B cell (primary cell): ENCODE measurements around the gene ADGRL4. TPM values are rescaled to one million over a fixed set of nuclear protein-coding genes. Genes with fewer than 3 reads are reported as not detected.

ENCODE experiments used
- ATAC-seq: fragments of 200-7000 bp; cut with Tn5 transposase; one replicate; pipeline ENCODE4 v1.10.0; 2021; ENCODE audit warnings: low read depth, mild to moderate bottlenecking, moderate number of reproducible peaks, moderate library complexity
- CTCF ChIA-PET: fragments of 350-600 bp; sonication (Branson Sonifier 250); formaldehyde crosslinking; loops from one replicate; lab custom pipeline; 2021; ENCODE audit warnings: antibody characterized with exemption, inconsistent platforms; lab: Charles Lee
- POLR2A ChIA-PET: fragments of 350-600 bp; sonication (Branson Sonifier 250); formaldehyde crosslinking; loops from one replicate; lab custom pipeline; 2021; ENCODE audit warnings: antibody characterized with exemption; lab: Charles Lee
- DNase-seq: peaks from one replicate; pipeline ENCODE4 v3.0.0; 2013
- H2AFZ ChIP-seq: 2 replicates; pipeline ENCODE4 v1.6.1; 2012; ENCODE audit warnings: mild to moderate bottlenecking, low read depth, low read length; ENCODE audit not compliant: insufficient read depth, poor library complexity, severe bottlenecking
- H3K27ac ChIP-seq, 2 donors: 1 replicate in 1 of 2; 2 replicates in 1 of 2; pipeline ENCODE4 v1.5.1; 2012 to 2013; ENCODE audit warnings: low read length in 2 of 2, mild to moderate bottlenecking in 2 of 2, moderate library complexity in 1 of 2
- H3K27me3 ChIP-seq, 4 experiments: fragments of 200-600 bp in 1 of 4; sonication (generic) in 1 of 4; replicated peaks in 1 of 4; 1 replicate in 2 of 4; 2 replicates in 2 of 4; pipeline versions ENCODE4 v1.6.1 to v1.7.0; 2013 to 2016; ENCODE audit warnings: low read length in 3 of 4, mild to moderate bottlenecking in 2 of 4, mixed read lengths in 1 of 4, moderate library complexity in 1 of 4; ENCODE audit not compliant: insufficient read depth in 4 of 4, control insufficient read depth in 3 of 4; ENCODE audit errors: control extremely low read depth in 1 of 4
- H3K36me3 ChIP-seq, 2 experiments: replicated peaks in 1 of 2; 1 replicate in 1 of 2; 2 replicates in 1 of 2; pipeline versions ENCODE4 v1.6.1 to v1.7.1; 2013; ENCODE audit warnings: low read length in 1 of 2; ENCODE audit not compliant: insufficient read depth in 2 of 2, control insufficient read depth in 1 of 2; ENCODE audit errors: control extremely low read depth in 1 of 2, extremely low read depth in 1 of 2
- H3K4me1 ChIP-seq, 2 donors: fragments of 200-600 bp in 1 of 2; sonication (generic) in 1 of 2; 1 replicate in 1 of 2; 2 replicates in 1 of 2; pipeline versions ENCODE4 v1.5.1 to v1.6.1; 2013 to 2017; ENCODE audit warnings: low read length in 2 of 2; ENCODE audit not compliant: control insufficient read depth in 2 of 2, insufficient read depth in 2 of 2
- H3K4me2 ChIP-seq: replicated peaks from 2 replicates; pipeline ENCODE3; 2012; ENCODE audit warnings: mild to moderate bottlenecking, low read depth, low read length; ENCODE audit not compliant: poor library complexity, severe bottlenecking
- H3K4me3 ChIP-seq, 5 experiments: fragments of 200-600 bp in 1 of 5; sonication (generic) in 1 of 5; 1 replicate in 3 of 5; 2 replicates in 2 of 5; pipeline versions ENCODE4 v1.5.1 to v1.7.0; 2011 to 2016; ENCODE audit warnings: low read length in 4 of 5, mild to moderate bottlenecking in 4 of 5, low read depth in 2 of 5, control low read depth in 1 of 5, moderate library complexity in 1 of 5; ENCODE audit not compliant: insufficient read depth in 1 of 5; ENCODE audit errors: control extremely low read depth in 1 of 5, extremely low read depth in 1 of 5
- H3K79me2 ChIP-seq: fragments of 200-600 bp; sonication (generic); one replicate; pipeline ENCODE4 v1.6.0; 2016; ENCODE audit warnings: low read length; ENCODE audit not compliant: control insufficient read depth, insufficient read depth
- H3K9ac ChIP-seq: fragments of 200-600 bp; sonication (generic); 2 replicates; pipeline ENCODE4 v1.6.1; 2017; ENCODE audit warnings: mild to moderate bottlenecking, low read length, moderate library complexity
- H3K9me3 ChIP-seq, 3 donors: one replicate each; pipeline versions ENCODE4 v1.6.1 to v1.7.1; 2013; ENCODE audit warnings: low read length in 2 of 3; ENCODE audit not compliant: control insufficient read depth in 2 of 3, insufficient read depth in 1 of 3; ENCODE audit errors: control extremely low read depth in 1 of 3
- H4K20me1 ChIP-seq: 2 replicates; pipeline ENCODE4 v1.6.0; 2012; ENCODE audit warnings: mild to moderate bottlenecking, low read length; ENCODE audit not compliant: insufficient read depth, control insufficient read depth, poor library complexity, severe bottlenecking
- H3K27ac Mint-ChIP-seq: one replicate; pipeline ENCODE4 v1.8.0; 2021; ENCODE audit warnings: mixed read lengths
- H3K27me3 Mint-ChIP-seq: one replicate; pipeline ENCODE4 v1.8.0; 2021; ENCODE audit warnings: mixed read lengths
- H3K4me1 Mint-ChIP-seq: one replicate; pipeline ENCODE4 v1.8.0; 2021; ENCODE audit warnings: mixed read lengths
- H3K4me3 Mint-ChIP-seq: one replicate; pipeline ENCODE4 v1.8.0; 2021; ENCODE audit warnings: mixed read lengths
- H3K9me3 Mint-ChIP-seq: one replicate; pipeline ENCODE4 v1.8.0; 2022; ENCODE audit warnings: mixed read lengths; ENCODE audit not compliant: insufficient read depth
- CTCF ChIP-seq: fragments of 200-600 bp; IDR thresholded peaks from one replicate; pipeline ENCODE4 v1.8.0; 2022; ENCODE audit warnings: antibody characterized with exemption, mild to moderate bottlenecking
- EZH2 ChIP-seq: IDR thresholded peaks from 2 replicates; pipeline ENCODE4 v1.6.1; 2012; ENCODE audit warnings: borderline replicate concordance, low read depth, mild to moderate bottlenecking, moderate library complexity, low read length; ENCODE audit not compliant: insufficient read depth, poor library complexity, severe bottlenecking
- whole genome bisulfite sequencing: methylation state at CpG from one replicate; pipeline ENCODE4 v1.1.5; 2013; ENCODE audit warnings: missing lambda C conversion rate; ENCODE audit not compliant: insufficient coverage; 5-methylcytosine and 5-hydroxymethylcytosine counted together
- intact Hi-C: fragments of 100-400 bp; cut with micrococcal nuclease; formaldehyde crosslinking; loops from one replicate; pipeline ENCODE4 v1.10.0; 2022
- polyA plus RNA-seq: library from polyadenylated mRNA; depleted of rRNA; stranded (reverse); fragments of >200 nt; gene quantifications from 2 replicates; pipeline ENCODE4 v1.2.3, GENCODE V29; 2012
- total RNA-seq, 2 donors: library from RNA; stranded (reverse); fragments of 120-200 nt in 1 of 2; gene quantifications; 1 replicate in 1 of 2; 2 replicates in 1 of 2; pipeline versions ENCODE4 v1.2.3 to v1.2.4, GENCODE V29; 2013 to 2022

The ADGRL4 gene
- total and polyA plus RNA-seq, 2 donors (not counting 1 experiment from before 2014, with no cell fraction given): not detected

GRCh38 chr1:78949227-78949626, 57.3 kb downstream of the ADGRL4 start:
- no peak overlapping the region for H3K4me2 ChIP-seq
- CTCF ChIA-PET: no interaction called here
- Mint-ChIP-seq H3K27me3 (no peaks in the 10 kb centered on the region), H3K27ac (no peak overlapping the region), H3K9me3 (no peaks in the 10 kb centered on the region), H3K4me1 (no peaks in the 10 kb centered on the region), H3K4me3 (no peak overlapping the region)
- H3K27me3 ChIP-seq: no peaks in the 10 kb centered on the region
- H3K27ac ChIP-seq: no peak overlapping the region
- H3K4me3 ChIP-seq: no peak overlapping the region
- WGBS: no CpG with 5 or more reads among the region's 2 CpGs
- no peaks in the 10 kb centered on the region for H3K4me1 ChIP-seq
- TF ChIP-seq CTCF: no peak
- TF ChIP-seq EZH2: no peak
- no peaks in the 10 kb centered on the region for H3K79me2 ChIP-seq
- H3K9me3 ChIP-seq: no peaks in the 10 kb centered on the region
- H3K9ac ChIP-seq: no peak overlapping the region
- ATAC-seq (no peak), DNase-seq (no peak)
- intact Hi-C loops: no loop called here
- POLR2A ChIA-PET: no interaction called here
- no peak overlapping the region for H2AFZ ChIP-seq
- no peaks in the 10 kb centered on the region for H3K36me3 ChIP-seq
- no peaks in the 10 kb centered on the region for H4K20me1 ChIP-seq

GRCh38 chr1:78919150-78919549, 87.4 kb downstream of the ADGRL4 start:
- Histone ChIP-seq H3K4me3 (no peak overlapping the region), H3K27me3 (no peaks in the 10 kb centered on the region), H3K9me3 (no peaks in the 10 kb centered on the region), H3K79me2 (no peaks in the 10 kb centered on the region), H3K36me3 (no peaks in the 10 kb centered on the region), H2AFZ (no peak overlapping the region), H4K20me1 (no peaks in the 10 kb centered on the region), H3K4me1 (no peaks in the 10 kb centered on the region), H3K4me2 (no peak overlapping the region), H3K27ac (no peak overlapping the region), H3K9ac (no peak overlapping the region)
- TF ChIP-seq EZH2 (no peak), CTCF (no peak)
- CTCF ChIA-PET: no interaction called here
- WGBS: 100% methylated on average over 1 of the region's 3 CpGs
- POLR2A ChIA-PET: no interaction called here
- ATAC-seq: no peak
- intact Hi-C loops: no loop called here
- Mint-ChIP-seq H3K9me3 (no peaks in the 10 kb centered on the region), H3K27me3 (no peaks in the 10 kb centered on the region), H3K4me1 (no peaks in the 10 kb centered on the region), H3K27ac (no peak overlapping the region), H3K4me3 (no peak overlapping the region)
- DNase-seq: no peak
